ENCODE measurements around the gene AKR7A2. TPM values are rescaled to one million over a fixed set of nuclear protein-coding genes. Genes with fewer than 3 reads are reported as not detected.
"Not testable (repeated sequence)": the region's sequence is repeated elsewhere in the genome, so short reads cannot be mapped to it uniquely, and the experiment has no call there.

The AKR7A2 gene
- total and polyA plus RNA-seq, 2 donors (not counting 1 experiment from before 2014, with no cell fraction given): 31.3 to 63.6 TPM

DNA sequence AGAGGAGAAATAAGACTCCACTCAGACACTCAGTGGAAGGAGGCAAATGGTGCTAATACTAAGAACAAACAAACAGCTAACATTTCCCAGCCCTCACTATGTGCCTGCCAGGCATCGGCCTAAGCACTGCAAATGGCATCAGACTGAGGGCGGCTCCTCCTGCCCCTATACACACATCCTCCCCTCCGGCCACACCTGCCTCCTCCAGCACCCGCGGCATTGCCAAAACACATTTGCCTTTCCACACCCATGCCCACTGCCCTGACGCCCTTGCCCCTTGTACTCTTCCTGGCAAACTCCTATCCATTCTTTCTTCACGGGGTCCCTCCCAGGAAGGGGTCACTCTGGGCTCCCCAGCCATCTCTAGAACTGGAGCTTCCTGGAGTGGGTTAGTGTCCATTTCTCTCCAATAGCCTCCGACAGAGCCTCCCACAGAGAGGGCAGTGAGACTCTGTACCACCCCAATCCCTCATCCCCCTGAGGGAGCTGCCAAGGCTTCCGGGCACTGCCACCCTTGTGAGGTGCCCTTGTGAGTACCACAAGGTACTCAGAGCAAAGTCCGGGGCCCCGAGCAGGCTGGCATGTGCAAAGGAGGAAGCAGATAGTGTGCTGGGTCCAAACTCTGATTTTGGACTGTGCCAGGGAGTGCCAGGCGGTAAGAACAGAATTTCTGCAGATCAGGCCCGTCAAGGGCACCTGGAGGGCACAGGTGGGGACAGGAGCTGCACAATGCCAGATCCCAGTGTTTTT lies 24.3 kb downstream of the AKR7A2 start:
- no peak for DNase-seq (ENCODE audit: low read depth in 2 of 2)
- H3K4me1 ChIP-seq (ENCODE audit: control insufficient read depth, extremely low read depth, insufficient read depth, low read length): peaks cover 2% of the 10 kb centered on the region
- no peaks in the 10 kb centered on the region for H3K9me3 ChIP-seq (ENCODE audit: control insufficient read depth, insufficient read depth, low read depth, low read length)
- H3K79me2 ChIP-seq (ENCODE audit: control insufficient read depth, insufficient read depth, low read length): no peaks in the 10 kb centered on the region
- no peak overlapping the region for H3K9ac ChIP-seq (ENCODE audit: insufficient read depth, low read length)
- no peak overlapping the region for H3K27ac ChIP-seq (ENCODE audit: insufficient read depth, low read length)
- no peak for TF ChIP-seq EZH2 (IDR thresholded peaks at IDR 0.05; ENCODE audit: low read length, missing control alignments)
- no peak for TF ChIP-seq CTCF (conservative IDR thresholded peaks at IDR 0.05 in 1 of 2, IDR thresholded peaks at IDR 0.05 in 1 of 2; ENCODE audit: low read depth in 1 of 2, low read length in 2 of 2)
- no peaks in the 10 kb centered on the region for H3K27me3 ChIP-seq (ENCODE audit: control insufficient read depth, insufficient read depth, low read length)
- no peak overlapping the region for H3K4me3 ChIP-seq (replicated peaks in 1 of 4; ENCODE audit: control extremely low read depth in 1 of 4, insufficient read depth in 1 of 4, low read depth in 3 of 4, low read length in 4 of 4)
- H2AFZ ChIP-seq (ENCODE audit: low read length): no peak overlapping the region
- H3K36me3 ChIP-seq (ENCODE audit: control insufficient read depth, insufficient read depth, low read length): no peaks in the 10 kb centered on the region
- no peaks in the 10 kb centered on the region for H4K20me1 ChIP-seq (ENCODE audit: control insufficient read depth, extremely low read depth, insufficient read depth, low read length)
- no peak overlapping the region for H3K4me2 ChIP-seq (ENCODE audit: extremely low read depth, insufficient read depth, low read length)

GRCh38 chr1:19285807-19286206 lies 26.1 kb downstream of the AKR7A2 start:
- not testable (repeated sequence) for H3K79me2 ChIP-seq (ENCODE audit: control insufficient read depth, insufficient read depth, low read length); H3K36me3 ChIP-seq (ENCODE audit: control insufficient read depth, insufficient read depth, low read length); H3K4me1 ChIP-seq (ENCODE audit: control insufficient read depth, extremely low read depth, insufficient read depth, low read length); H3K4me2 ChIP-seq (ENCODE audit: extremely low read depth, insufficient read depth, low read length); H3K27ac ChIP-seq (ENCODE audit: insufficient read depth, low read length); H2AFZ ChIP-seq (ENCODE audit: low read length); H3K9me3 ChIP-seq (ENCODE audit: control insufficient read depth, insufficient read depth, low read depth, low read length); H4K20me1 ChIP-seq (ENCODE audit: control insufficient read depth, extremely low read depth, insufficient read depth, low read length); H3K27me3 ChIP-seq (ENCODE audit: control insufficient read depth, insufficient read depth, low read length); H3K9ac ChIP-seq (ENCODE audit: insufficient read depth, low read length); DNase-seq (ENCODE audit: low read depth in 2 of 2); H3K4me3 ChIP-seq (replicated peaks in 1 of 4; ENCODE audit: control extremely low read depth in 1 of 4, insufficient read depth in 1 of 4, low read depth in 3 of 4, low read length in 4 of 4)

GRCh38 chr1:19285366-19285765 lies 26.6 kb downstream of the AKR7A2 start:
- H3K27me3 ChIP-seq (ENCODE audit: control insufficient read depth, insufficient read depth, low read length); H2AFZ ChIP-seq (ENCODE audit: low read length); H4K20me1 ChIP-seq (ENCODE audit: control insufficient read depth, extremely low read depth, insufficient read depth, low read length); H3K4me3 ChIP-seq (replicated peaks in 1 of 4; ENCODE audit: control extremely low read depth in 1 of 4, insufficient read depth in 1 of 4, low read depth in 3 of 4, low read length in 4 of 4); H3K4me2 ChIP-seq (ENCODE audit: extremely low read depth, insufficient read depth, low read length); H3K27ac ChIP-seq (ENCODE audit: insufficient read depth, low read length); H3K9me3 ChIP-seq (ENCODE audit: control insufficient read depth, insufficient read depth, low read depth, low read length); H3K79me2 ChIP-seq (ENCODE audit: control insufficient read depth, insufficient read depth, low read length); H3K36me3 ChIP-seq (ENCODE audit: control insufficient read depth, insufficient read depth, low read length); DNase-seq (ENCODE audit: low read depth in 2 of 2); H3K4me1 ChIP-seq (ENCODE audit: control insufficient read depth, extremely low read depth, insufficient read depth, low read length); H3K9ac ChIP-seq (ENCODE audit: insufficient read depth, low read length): not testable (repeated sequence)

DNA sequence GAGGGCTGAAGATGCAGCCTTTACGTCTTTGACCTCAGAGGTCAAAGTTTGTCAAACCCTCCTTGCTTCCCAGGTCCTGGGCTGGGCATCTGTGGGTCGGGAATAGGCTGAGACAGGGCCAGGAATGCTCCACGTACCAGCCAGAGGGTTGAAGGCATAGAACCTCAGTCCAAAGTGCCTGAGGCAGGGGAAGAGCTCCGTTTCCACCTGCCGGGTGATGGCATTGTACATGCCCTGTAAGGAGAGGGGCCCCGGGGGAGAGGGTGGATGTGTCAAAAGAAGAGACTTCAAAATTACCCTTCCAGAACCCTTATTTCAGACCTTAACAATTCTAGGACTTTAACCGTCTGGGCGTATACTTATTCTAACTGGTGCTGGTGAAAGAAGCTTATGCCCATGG lies 27.1 kb downstream of the AKR7A2 start:
- Histone ChIP-seq H3K4me2 (ENCODE audit: extremely low read depth, insufficient read depth, low read length) (no peak overlapping the region), H2AFZ (ENCODE audit: low read length) (no peak overlapping the region), H3K9me3 (ENCODE audit: control insufficient read depth, insufficient read depth, low read depth, low read length) (no peaks in the 10 kb centered on the region), H3K9ac (ENCODE audit: insufficient read depth, low read length) (no peak overlapping the region), H3K27ac (ENCODE audit: insufficient read depth, low read length) (no peak overlapping the region), H3K36me3 (ENCODE audit: control insufficient read depth, insufficient read depth, low read length) (no peaks in the 10 kb centered on the region), H3K4me3 (replicated peaks in 1 of 4; ENCODE audit: control extremely low read depth in 1 of 4, insufficient read depth in 1 of 4, low read depth in 3 of 4, low read length in 4 of 4) (no peak overlapping the region), H3K4me1 (ENCODE audit: control insufficient read depth, extremely low read depth, insufficient read depth, low read length) (peaks cover 2% of the 10 kb centered on the region), H3K27me3 (ENCODE audit: control insufficient read depth, insufficient read depth, low read length) (no peaks in the 10 kb centered on the region), H4K20me1 (ENCODE audit: control insufficient read depth, extremely low read depth, insufficient read depth, low read length) (no peaks in the 10 kb centered on the region), H3K79me2 (ENCODE audit: control insufficient read depth, insufficient read depth, low read length) (no peaks in the 10 kb centered on the region)
- TF ChIP-seq CTCF (conservative IDR thresholded peaks at IDR 0.05 in 1 of 2, IDR thresholded peaks at IDR 0.05 in 1 of 2; ENCODE audit: low read depth in 1 of 2, low read length in 2 of 2) (no peak), EZH2 (IDR thresholded peaks at IDR 0.05; ENCODE audit: low read length, missing control alignments) (no peak)
- DNase-seq (ENCODE audit: low read depth in 2 of 2): no peak

All from fibroblast of lung (primary cell).